ENCODE measurements around the gene HENMT1.
"Not testable (repeated sequence)": the region's sequence is repeated elsewhere in the genome, so short reads cannot be mapped to it uniquely, and the experiment has no call there.

Gene HENMT1

GRCh38 chr1:108692724-108693655 is 32.1 kb upstream of the HENMT1 start:
- peak; percentile 49 for DNase-seq (ENCODE audit: insufficient read length)
- no peak for TF ChIP-seq TAF1 (IDR thresholded peaks at IDR 0.05; ENCODE audit: borderline replicate concordance, low read depth, low read length)
- TF ChIP-seq POLR2A (IDR thresholded peaks at IDR 0.05; ENCODE audit: low read depth, low read length), result no peak
- TF ChIP-seq POLR2AphosphoS5 (IDR thresholded peaks at IDR 0.05; ENCODE audit: low read depth, low read length), result no peak
- FAIRE-seq, result peak; percentile 70

GRCh38 chr1:108691942-108692723 is 31.2 kb upstream of the HENMT1 start, which contains the start of gene PRPF38B:
PRPF38B (plus strand) TSS chr1:108692310; CDS start chr1:108692592, 282 bp downstream.
- TF ChIP-seq POLR2AphosphoS5 (IDR thresholded peaks at IDR 0.05; ENCODE audit: low read depth, low read length) (peak; percentile 99), POLR2A (IDR thresholded peaks at IDR 0.05; ENCODE audit: low read depth, low read length) (peak; percentile 99), TAF1 (IDR thresholded peaks at IDR 0.05; ENCODE audit: borderline replicate concordance, low read depth, low read length) (peak; percentile 85)
- DNase-seq (ENCODE audit: insufficient read length) (peak; percentile 85), FAIRE-seq (peak; percentile 95)

GRCh38 chr1:108691128-108691941 is 30.4 kb upstream of the HENMT1 start:
- TF ChIP-seq TAF1 (IDR thresholded peaks at IDR 0.05; ENCODE audit: borderline replicate concordance, low read depth, low read length) (no peak), POLR2AphosphoS5 (IDR thresholded peaks at IDR 0.05; ENCODE audit: low read depth, low read length) (no peak), POLR2A (IDR thresholded peaks at IDR 0.05; ENCODE audit: low read depth, low read length) (no peak)
- no peak for FAIRE-seq
- no peak for DNase-seq (ENCODE audit: insufficient read length)

- DNase-seq (ENCODE audit: insufficient read length) (no peak), FAIRE-seq (no peak)
- TF ChIP-seq POLR2AphosphoS5 (IDR thresholded peaks at IDR 0.05; ENCODE audit: low read depth, low read length) (no peak), TAF1 (IDR thresholded peaks at IDR 0.05; ENCODE audit: borderline replicate concordance, low read depth, low read length) (no peak), POLR2A (IDR thresholded peaks at IDR 0.05; ENCODE audit: low read depth, low read length) (no peak)
These were observed 25.9 kb upstream of the HENMT1 start for GRCh38 chr1:108686614-108687313.

- FAIRE-seq (no peak), DNase-seq (ENCODE audit: insufficient read length) (no peak)
- TF ChIP-seq TAF1 (IDR thresholded peaks at IDR 0.05; ENCODE audit: borderline replicate concordance, low read depth, low read length) (no peak), POLR2A (IDR thresholded peaks at IDR 0.05; ENCODE audit: low read depth, low read length) (no peak), POLR2AphosphoS5 (IDR thresholded peaks at IDR 0.05; ENCODE audit: low read depth, low read length) (no peak)
These were observed 24.6 kb upstream of the HENMT1 start for GRCh38 chr1:108685529-108685928.

- FAIRE-seq; DNase-seq (ENCODE audit: insufficient read length): not testable (repeated sequence)
These were observed 20.8 kb upstream of the HENMT1 start for GRCh38 chr1:108681701-108682100.

- FAIRE-seq (no peak), DNase-seq (ENCODE audit: insufficient read length) (no peak)
These were observed 18.8 kb upstream of the HENMT1 start for GRCh38 chr1:108679586-108680213.

GRCh38 chr1:108678706-108679105 is 17.8 kb upstream of the HENMT1 start:
- TF ChIP-seq TAF1 (IDR thresholded peaks at IDR 0.05; ENCODE audit: borderline replicate concordance, low read depth, low read length) (no peak), POLR2AphosphoS5 (IDR thresholded peaks at IDR 0.05; ENCODE audit: low read depth, low read length) (no peak), POLR2A (IDR thresholded peaks at IDR 0.05; ENCODE audit: low read depth, low read length) (no peak)
- DNase-seq (ENCODE audit: insufficient read length), result no peak
- FAIRE-seq, result no peak

More at GRCh38 chr1:108679586-108680213, 18.8 kb upstream of the HENMT1 start:
- no peak for TF ChIP-seq POLR2A (IDR thresholded peaks at IDR 0.05; ENCODE audit: low read depth, low read length)
- TF ChIP-seq POLR2AphosphoS5 (IDR thresholded peaks at IDR 0.05; ENCODE audit: low read depth, low read length), result no peak
- no peak for TF ChIP-seq TAF1 (IDR thresholded peaks at IDR 0.05; ENCODE audit: borderline replicate concordance, low read depth, low read length)

GRCh38 chr1:108671143-108671542 is 10.2 kb upstream of the HENMT1 start:
- FAIRE-seq (no peak), DNase-seq (ENCODE audit: insufficient read length) (no peak)
- TF ChIP-seq POLR2AphosphoS5 (IDR thresholded peaks at IDR 0.05; ENCODE audit: low read depth, low read length), result no peak
- no peak for TF ChIP-seq POLR2A (IDR thresholded peaks at IDR 0.05; ENCODE audit: low read depth, low read length)
- TF ChIP-seq TAF1 (IDR thresholded peaks at IDR 0.05; ENCODE audit: borderline replicate concordance, low read depth, low read length), result no peak

- DNase-seq (ENCODE audit: insufficient read length), result no peak
- TF ChIP-seq TAF1 (IDR thresholded peaks at IDR 0.05; ENCODE audit: borderline replicate concordance, low read depth, low read length) (no peak), POLR2AphosphoS5 (IDR thresholded peaks at IDR 0.05; ENCODE audit: low read depth, low read length) (no peak), POLR2A (IDR thresholded peaks at IDR 0.05; ENCODE audit: low read depth, low read length) (no peak)
- no peak for FAIRE-seq
These were observed 9.4 kb upstream of the HENMT1 start for GRCh38 chr1:108670131-108670773.
